Upper lobe of left lung (tissue), 6 donors: ENCODE data around the gene AANAT. TPM values are rescaled to one million over a fixed set of nuclear protein-coding genes. Genes with fewer than 3 reads are reported as not detected.

Source experiments
- ATAC-seq, 2 donors: fragments of 200-7000 bp; cut with Tn5 transposase; one replicate each; pipeline ENCODE4 v1.9.1; 2022; ENCODE audit warnings: mild to moderate bottlenecking in 2 of 2, moderate library complexity in 2 of 2; ENCODE audit not compliant: low FRiP score in 2 of 2
- DNase-seq, 2 donors: peaks; one replicate each; pipeline ENCODE4 v3.0.0-alpha.2; 2019 to 2020
- H3K27ac ChIP-seq, 4 donors: fragments of 200-600 bp; sonication (generic); one replicate each; pipeline ENCODE4 v1.5.1; 2016 to 2019
- H3K27me3 ChIP-seq, 4 donors: fragments of 200-600 bp; sonication (generic); one replicate each; pipeline ENCODE4 v1.5.1; 2017 to 2019
- H3K36me3 ChIP-seq, 4 donors: fragments of 200-600 bp; sonication (generic); one replicate each; pipeline ENCODE4 v1.5.1; 2016 to 2019
- H3K4me1 ChIP-seq, 4 donors: fragments of 200-600 bp; sonication (generic); one replicate each; pipeline ENCODE4 v1.5.1; 2018 to 2019
- H3K4me3 ChIP-seq, 4 donors: fragments of 200-600 bp; sonication (generic); one replicate each; pipeline ENCODE4 v1.5.1; 2017 to 2019; ENCODE audit warnings: mild to moderate bottlenecking in 2 of 4, moderate library complexity in 1 of 4
- H3K9me3 ChIP-seq, 4 donors: fragments of 200-600 bp; sonication (generic); one replicate each; pipeline ENCODE4 v1.5.1; 2018 to 2019
- EP300 ChIP-seq, 4 donors: sonication (generic); formaldehyde crosslinking; IDR thresholded peaks; one replicate each; pipeline ENCODE4 v1.5.1; 2017; ENCODE audit warnings: antibody characterized with exemption in 4 of 4, control low read depth in 2 of 4
- POLR2A ChIP-seq, 4 donors: fragments of 450-650 bp; IDR thresholded peaks; one replicate each; pipeline ENCODE4 v1.5.1; 2016 to 2017; ENCODE audit warnings: antibody characterized with exemption in 4 of 4, mild to moderate bottlenecking in 2 of 4
- POLR2AphosphoS5 ChIP-seq, 2 donors: sonication (generic); formaldehyde crosslinking; IDR thresholded peaks; one replicate each; pipeline ENCODE4 v1.5.1; 2017; ENCODE audit warnings: antibody characterized with exemption in 2 of 2
- WGBS, 2 donors: methylation state at CpG; one replicate each; pipeline ENCODE4 v1.1.5; 2017 to 2018; 5-methylcytosine and 5-hydroxymethylcytosine counted together
- total RNA-seq, 6 donors: library from RNA; depleted of rRNA in 4 of 6; stranded (reverse); fragments of >200 nt in 4 of 6; gene quantifications; one replicate each; pipeline versions ENCODE4 v1.1.0 to v1.2.1, GENCODE V29; 2016 to 2021
- TF ChIP-seq, protein P1 (sequence below), 6 experiments: fragments of 450-650 bp in 4 of 6; fragments of 200-600 bp in 2 of 6; sonication (generic) in 2 of 6; IDR thresholded peaks; one replicate each; pipeline ENCODE4 v1.5.1; 2016 to 2019; ENCODE audit warnings: antibody characterized with exemption in 6 of 6
- donor health status: DM: no; HTN: no; CAD: no; lungs with moderate emphysema.
- donor health status: DM: no; HTN: yes; CAD: no; lungs with severe emphysema.

AANAT gene
- total RNA-seq, 6 donors from 2014 or later: not detected

DNA sequence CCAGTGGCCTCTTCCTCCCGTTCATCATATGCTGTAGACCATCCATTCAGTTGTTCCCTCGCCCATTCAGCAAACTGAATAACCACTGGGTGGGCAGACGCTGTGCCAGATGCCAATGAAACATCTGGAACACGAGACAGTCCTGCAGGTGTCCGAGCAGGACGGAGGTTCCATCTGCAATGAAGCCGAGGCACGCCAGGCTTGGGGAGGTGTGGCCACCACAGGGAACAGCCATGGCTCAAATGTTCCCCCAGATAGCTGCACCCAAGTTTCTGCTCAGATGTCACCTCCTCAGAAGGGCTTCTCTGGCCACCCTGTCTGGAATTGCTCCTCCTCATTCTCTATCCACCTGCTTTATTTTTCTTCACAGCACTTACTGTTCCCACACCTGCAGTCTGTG is 45.0 kb upstream of the AANAT start:
- no peaks in the 10 kb centered on the region for H3K27me3 ChIP-seq
- H3K27ac ChIP-seq: no peak overlapping the region
- no peak for ATAC-seq
- no peaks in the 10 kb centered on the region for H3K36me3 ChIP-seq
- H3K4me1 ChIP-seq: peaks cover 5 to 15% (median 11%) of the 10 kb centered on the region in 4 donors
- no peak overlapping the region for H3K4me3 ChIP-seq
- TF ChIP-seq, protein P1, sequence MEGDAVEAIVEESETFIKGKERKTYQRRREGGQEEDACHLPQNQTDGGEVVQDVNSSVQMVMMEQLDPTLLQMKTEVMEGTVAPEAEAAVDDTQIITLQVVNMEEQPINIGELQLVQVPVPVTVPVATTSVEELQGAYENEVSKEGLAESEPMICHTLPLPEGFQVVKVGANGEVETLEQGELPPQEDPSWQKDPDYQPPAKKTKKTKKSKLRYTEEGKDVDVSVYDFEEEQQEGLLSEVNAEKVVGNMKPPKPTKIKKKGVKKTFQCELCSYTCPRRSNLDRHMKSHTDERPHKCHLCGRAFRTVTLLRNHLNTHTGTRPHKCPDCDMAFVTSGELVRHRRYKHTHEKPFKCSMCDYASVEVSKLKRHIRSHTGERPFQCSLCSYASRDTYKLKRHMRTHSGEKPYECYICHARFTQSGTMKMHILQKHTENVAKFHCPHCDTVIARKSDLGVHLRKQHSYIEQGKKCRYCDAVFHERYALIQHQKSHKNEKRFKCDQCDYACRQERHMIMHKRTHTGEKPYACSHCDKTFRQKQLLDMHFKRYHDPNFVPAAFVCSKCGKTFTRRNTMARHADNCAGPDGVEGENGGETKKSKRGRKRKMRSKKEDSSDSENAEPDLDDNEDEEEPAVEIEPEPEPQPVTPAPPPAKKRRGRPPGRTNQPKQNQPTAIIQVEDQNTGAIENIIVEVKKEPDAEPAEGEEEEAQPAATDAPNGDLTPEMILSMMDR (IDR thresholded peaks at IDR 0.05): no peak
- TF ChIP-seq POLR2A (IDR thresholded peaks at IDR 0.05): no peak
- no peak for TF ChIP-seq POLR2AphosphoS5 (IDR thresholded peaks at IDR 0.05)
- no peak for TF ChIP-seq EP300 (IDR thresholded peaks at IDR 0.05)
- no peaks in the 10 kb centered on the region for H3K9me3 ChIP-seq
- WGBS, 2 donors: 91 to 98% methylated on average over 5 to 8 of the region's 8 CpGs
- no peak for DNase-seq

DNA sequence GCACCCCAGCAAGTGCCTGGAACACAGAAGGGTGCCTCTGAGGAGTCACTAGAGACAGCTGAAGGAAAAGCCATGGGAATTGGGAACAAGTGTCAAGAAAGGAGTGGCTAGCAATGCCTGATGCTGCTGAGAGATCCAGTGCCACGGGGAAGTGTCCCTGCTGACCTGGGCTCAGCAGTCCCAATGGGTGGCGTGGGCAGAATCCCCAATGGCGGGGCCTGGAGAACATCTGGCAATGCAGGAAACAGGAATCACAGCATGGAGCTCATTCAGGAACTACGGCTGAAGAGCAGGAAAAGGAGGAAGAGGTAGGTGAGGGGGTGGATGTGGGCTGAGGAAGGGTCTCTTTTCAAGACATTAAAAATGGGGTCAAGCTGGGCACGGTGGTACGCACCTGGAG is 44.5 kb upstream of the AANAT start:
- 90 to 96% methylated on average over 6 of the region's 6 CpGs for WGBS, 2 donors
- TF ChIP-seq POLR2A (IDR thresholded peaks at IDR 0.05) (no peak), POLR2AphosphoS5 (IDR thresholded peaks at IDR 0.05) (no peak), EP300 (IDR thresholded peaks at IDR 0.05) (no peak)
- TF ChIP-seq, protein P1 (IDR thresholded peaks at IDR 0.05): no peak
- no peak overlapping the region for H3K27ac ChIP-seq
- no peaks in the 10 kb centered on the region for H3K9me3 ChIP-seq
- DNase-seq: no peak
- peaks cover 5 to 19% (median 13%) of the 10 kb centered on the region in 4 donors for H3K4me1 ChIP-seq
- no peak for ATAC-seq
- H3K27me3 ChIP-seq: no peaks in the 10 kb centered on the region
- H3K4me3 ChIP-seq: no peak overlapping the region
- H3K36me3 ChIP-seq: no peaks in the 10 kb centered on the region

DNA sequence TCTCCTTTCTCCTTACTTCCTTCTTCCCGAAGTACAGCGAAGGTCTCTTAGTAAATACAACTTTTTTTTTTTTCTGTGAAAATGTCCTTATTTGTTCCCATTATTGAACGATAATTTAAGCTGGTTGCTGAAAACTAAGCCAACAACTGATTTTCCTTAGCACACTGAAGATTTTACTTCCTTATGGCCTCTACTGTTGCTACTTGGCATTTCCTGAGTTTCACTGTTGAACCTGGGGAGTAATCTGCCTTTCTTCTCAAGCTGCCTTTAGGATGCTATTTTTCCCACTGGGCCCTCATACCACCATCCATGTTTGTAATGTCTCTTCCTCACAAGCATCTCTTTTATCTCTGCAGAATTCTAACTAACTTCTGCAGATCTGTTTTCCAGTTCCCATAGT is 40.5 kb upstream of the AANAT start:
- no peak for ATAC-seq
- no peak overlapping the region for H3K27ac ChIP-seq

DNA sequence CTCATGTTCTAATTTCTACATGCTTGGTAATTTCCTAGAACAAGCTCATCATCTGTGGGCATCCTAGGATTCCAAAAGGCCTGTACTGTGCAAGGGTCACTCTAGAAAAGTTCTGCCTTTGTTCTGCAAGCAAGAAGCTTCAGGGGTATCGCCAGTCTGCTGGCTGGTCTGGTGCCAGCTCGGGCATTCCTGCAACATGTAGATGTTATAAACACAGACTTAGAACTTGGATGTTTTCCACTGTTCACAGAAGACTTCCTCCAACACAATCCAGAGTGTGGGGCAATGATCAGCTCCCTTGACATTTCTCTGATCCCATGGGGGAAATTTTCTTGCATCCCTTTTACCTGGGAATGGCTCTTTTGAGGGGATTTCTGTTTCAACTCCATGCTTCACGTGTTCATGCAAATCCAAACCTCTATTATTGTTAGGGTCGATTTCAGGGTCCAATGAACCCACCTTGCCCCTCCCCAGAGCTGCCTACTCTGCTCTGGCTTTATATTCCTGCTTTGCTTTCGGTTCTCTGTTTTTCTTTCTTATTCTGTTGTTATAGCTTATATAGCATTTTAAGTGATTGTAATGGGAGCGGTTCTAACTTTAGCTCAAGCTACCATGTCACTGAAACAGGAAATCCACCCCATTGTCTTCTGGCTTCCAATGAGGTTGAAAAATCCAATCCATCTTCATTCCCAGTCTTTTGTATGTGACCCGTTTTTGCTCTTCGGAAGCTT is 39.7 kb upstream of the AANAT start:
- ATAC-seq: peak in 1 of 2 donors; percentile 49
- TF ChIP-seq POLR2AphosphoS5 (IDR thresholded peaks at IDR 0.05): no peak
- no peak for TF ChIP-seq EP300 (IDR thresholded peaks at IDR 0.05)
- TF ChIP-seq, protein P1 (IDR thresholded peaks at IDR 0.05): no peak
- TF ChIP-seq POLR2A (IDR thresholded peaks at IDR 0.05): no peak
- no peak overlapping the region for H3K4me3 ChIP-seq
- H3K27me3 ChIP-seq: no peaks in the 10 kb centered on the region
- H3K4me1 ChIP-seq: peaks cover 0 to 30% (median 26%) of the 10 kb centered on the region in 4 donors
- 58 to 62% methylated on average over 7 to 8 of the region's 8 CpGs for WGBS, 2 donors
- no peaks in the 10 kb centered on the region for H3K36me3 ChIP-seq
- peak overlapping the region; percentile 2 to 68 (median 60) for H3K27ac ChIP-seq
- no peaks in the 10 kb centered on the region for H3K9me3 ChIP-seq
- no peak for DNase-seq

More for the DNA sequence above, 40.5 kb upstream of the AANAT start:
- DNase-seq: no peak
- Histone ChIP-seq H3K27me3 (no peaks in the 10 kb centered on the region), H3K36me3 (no peaks in the 10 kb centered on the region), H3K4me3 (no peak overlapping the region), H3K9me3 (no peaks in the 10 kb centered on the region), H3K4me1 (peaks cover 0 to 23% (median 20%) of the 10 kb centered on the region in 4 donors)
- TF ChIP-seq POLR2A (IDR thresholded peaks at IDR 0.05) (no peak), POLR2AphosphoS5 (IDR thresholded peaks at IDR 0.05) (no peak), EP300 (IDR thresholded peaks at IDR 0.05) (no peak)
- TF ChIP-seq, protein P1 (IDR thresholded peaks at IDR 0.05): no peak
- 73 to 84% methylated on average over 3 of the region's 3 CpGs for WGBS, 2 donors

DNA sequence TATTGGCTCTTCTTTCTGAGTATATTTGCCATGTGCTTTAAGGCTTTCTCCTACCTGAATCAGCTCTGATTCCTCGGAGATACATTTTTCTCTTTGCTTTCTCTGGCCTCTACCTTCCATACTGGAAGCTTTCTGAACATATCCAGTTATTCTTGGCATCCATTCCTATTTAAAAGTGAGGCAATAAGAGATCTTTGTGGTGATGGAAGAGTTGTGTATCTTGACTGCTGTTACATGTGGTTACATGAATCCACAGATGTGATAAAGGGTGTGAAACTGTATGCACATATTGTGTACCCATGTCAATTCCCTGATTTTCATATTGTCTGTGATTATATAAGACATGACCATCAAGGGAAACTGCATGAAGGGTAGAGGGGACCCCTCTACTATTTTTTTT is 38.9 kb upstream of the AANAT start:
- Histone ChIP-seq H3K27me3 (no peaks in the 10 kb centered on the region), H3K9me3 (no peaks in the 10 kb centered on the region), H3K4me1 (peaks cover 0 to 31% (median 26%) of the 10 kb centered on the region in 4 donors), H3K27ac (peak overlapping the region in 2 of 4 donors; percentile 60 to 68), H3K36me3 (no peaks in the 10 kb centered on the region), H3K4me3 (no peak overlapping the region)
- no peak for DNase-seq
- TF ChIP-seq POLR2A (IDR thresholded peaks at IDR 0.05): no peak
- TF ChIP-seq POLR2AphosphoS5 (IDR thresholded peaks at IDR 0.05): no peak
- TF ChIP-seq, protein P1 (IDR thresholded peaks at IDR 0.05): no peak
- TF ChIP-seq EP300 (IDR thresholded peaks at IDR 0.05): no peak
- ATAC-seq: no peak
- 90 to 100% methylated on average over 1 of the region's 1 CpG for WGBS, 2 donors
